ENCODE data around the gene SIK3. TPM values are rescaled to one million over a fixed set of nuclear protein-coding genes. Genes with fewer than 3 reads are reported as not detected.

Gene SIK3
- total RNA-seq, 2 donors from 2014 or later = 26.7 to 28.0 TPM

- no peak overlapping the region for H3K9ac ChIP-seq (ENCODE audit: low read depth in 2 of 2, low read length in 2 of 2)
- peaks cover 6% of the 10 kb centered on the region for H3K4me1 ChIP-seq
- DNase-seq = no peak
- intact Hi-C loops (cut with DNase I) = no loop called here
- H3K27me3 ChIP-seq = no peaks in the 10 kb centered on the region
- no peak overlapping the region for H3K27ac ChIP-seq
- TF ChIP-seq, protein P1, sequence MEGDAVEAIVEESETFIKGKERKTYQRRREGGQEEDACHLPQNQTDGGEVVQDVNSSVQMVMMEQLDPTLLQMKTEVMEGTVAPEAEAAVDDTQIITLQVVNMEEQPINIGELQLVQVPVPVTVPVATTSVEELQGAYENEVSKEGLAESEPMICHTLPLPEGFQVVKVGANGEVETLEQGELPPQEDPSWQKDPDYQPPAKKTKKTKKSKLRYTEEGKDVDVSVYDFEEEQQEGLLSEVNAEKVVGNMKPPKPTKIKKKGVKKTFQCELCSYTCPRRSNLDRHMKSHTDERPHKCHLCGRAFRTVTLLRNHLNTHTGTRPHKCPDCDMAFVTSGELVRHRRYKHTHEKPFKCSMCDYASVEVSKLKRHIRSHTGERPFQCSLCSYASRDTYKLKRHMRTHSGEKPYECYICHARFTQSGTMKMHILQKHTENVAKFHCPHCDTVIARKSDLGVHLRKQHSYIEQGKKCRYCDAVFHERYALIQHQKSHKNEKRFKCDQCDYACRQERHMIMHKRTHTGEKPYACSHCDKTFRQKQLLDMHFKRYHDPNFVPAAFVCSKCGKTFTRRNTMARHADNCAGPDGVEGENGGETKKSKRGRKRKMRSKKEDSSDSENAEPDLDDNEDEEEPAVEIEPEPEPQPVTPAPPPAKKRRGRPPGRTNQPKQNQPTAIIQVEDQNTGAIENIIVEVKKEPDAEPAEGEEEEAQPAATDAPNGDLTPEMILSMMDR (IDR thresholded peaks at IDR 0.05) = no peak
- no peaks in the 10 kb centered on the region for H3K9me3 ChIP-seq
- no peak overlapping the region for H3K4me3 ChIP-seq
- no peaks in the 10 kb centered on the region for H3K36me3 ChIP-seq
These were observed 134.0 kb downstream of the SIK3 start for GRCh38 chr11:116964269-116964668.

GRCh38 chr11:116963813-116964212, 134.4 kb downstream of the SIK3 start:
- TF ChIP-seq, protein P1 (IDR thresholded peaks at IDR 0.05) = no peak
- DNase-seq = no peak
- Histone ChIP-seq H3K27ac (no peak overlapping the region), H3K4me1 (peaks cover 6% of the 10 kb centered on the region), H3K27me3 (no peaks in the 10 kb centered on the region), H3K4me3 (no peak overlapping the region), H3K36me3 (no peaks in the 10 kb centered on the region), H3K9ac (ENCODE audit: low read depth in 2 of 2, low read length in 2 of 2) (no peak overlapping the region), H3K9me3 (no peaks in the 10 kb centered on the region)
- intact Hi-C loops (cut with DNase I) = no loop called here

- Histone ChIP-seq H3K36me3 (no peaks in the 10 kb centered on the region), H3K9me3 (no peaks in the 10 kb centered on the region), H3K4me3 (no peak overlapping the region), H3K9ac (ENCODE audit: low read depth in 2 of 2, low read length in 2 of 2) (no peak overlapping the region), H3K27me3 (no peaks in the 10 kb centered on the region), H3K27ac (no peak overlapping the region), H3K4me1 (peaks cover 6% of the 10 kb centered on the region)
- TF ChIP-seq, protein P1 (IDR thresholded peaks at IDR 0.05) = no peak
- intact Hi-C loops (cut with DNase I) = no loop called here
- no peak for DNase-seq
These were observed 136.1 kb downstream of the SIK3 start for GRCh38 chr11:116962108-116962507.

- TF ChIP-seq, protein P1 (IDR thresholded peaks at IDR 0.05) = no peak
- Histone ChIP-seq H3K4me1 (peaks cover 6% of the 10 kb centered on the region), H3K9me3 (no peaks in the 10 kb centered on the region), H3K27me3 (no peaks in the 10 kb centered on the region), H3K36me3 (no peaks in the 10 kb centered on the region), H3K4me3 (no peak overlapping the region), H3K9ac (ENCODE audit: low read depth in 2 of 2, low read length in 2 of 2) (no peak overlapping the region), H3K27ac (no peak overlapping the region)
- intact Hi-C loops (cut with DNase I) = no loop called here
- DNase-seq = no peak
These were observed 137.3 kb downstream of the SIK3 start for GRCh38 chr11:116960930-116961329.

GRCh38 chr11:116958246-116958645, 140.0 kb downstream of the SIK3 start:
- Histone ChIP-seq H3K27ac (no peak overlapping the region), H3K36me3 (no peaks in the 10 kb centered on the region), H3K9me3 (no peaks in the 10 kb centered on the region), H3K27me3 (no peaks in the 10 kb centered on the region), H3K9ac (ENCODE audit: low read depth in 2 of 2, low read length in 2 of 2) (no peak overlapping the region), H3K4me1 (peaks cover 6% of the 10 kb centered on the region), H3K4me3 (no peak overlapping the region)
- TF ChIP-seq, protein P1 (IDR thresholded peaks at IDR 0.05) = no peak
- intact Hi-C loops (cut with DNase I) = no loop called here
- no peak for DNase-seq

DNA sequence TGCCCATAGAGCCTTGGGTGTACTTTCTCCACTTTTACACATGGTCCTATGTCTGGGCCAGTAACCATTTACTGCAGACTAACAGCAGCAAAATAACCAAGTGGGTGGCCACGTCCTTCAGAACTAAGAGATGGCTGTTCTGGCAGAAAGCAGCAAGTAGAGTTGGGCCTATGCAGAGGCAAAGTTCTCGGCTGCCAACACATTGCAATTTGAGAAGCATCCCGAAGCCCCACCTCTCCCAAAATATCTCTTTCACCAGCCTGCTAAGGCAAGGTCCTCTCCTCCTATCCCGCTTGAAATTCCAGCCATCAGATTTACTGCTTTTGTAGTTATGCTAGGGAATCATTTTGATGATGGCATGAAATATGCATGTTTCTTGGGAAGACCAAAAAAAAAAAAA, 142.3 kb downstream of the SIK3 start:
- peaks cover 4% of the 10 kb centered on the region for H3K4me1 ChIP-seq
- H3K9ac ChIP-seq (ENCODE audit: low read depth in 2 of 2, low read length in 2 of 2) = no peak overlapping the region
- H3K27ac ChIP-seq = no peak overlapping the region
- intact Hi-C loops (cut with DNase I) = no loop called here
- TF ChIP-seq, protein P1 (IDR thresholded peaks at IDR 0.05) = no peak
- no peaks in the 10 kb centered on the region for H3K9me3 ChIP-seq
- no peak for DNase-seq
- no peaks in the 10 kb centered on the region for H3K36me3 ChIP-seq
- H3K4me3 ChIP-seq = no peak overlapping the region
- no peaks in the 10 kb centered on the region for H3K27me3 ChIP-seq
